ENCODE data around the gene ZDHHC8.
"Not testable (repeated sequence)": the region's sequence is repeated elsewhere in the genome, so short reads cannot be mapped to it uniquely, and the experiment has no call there.

The ZDHHC8 gene

DNA sequence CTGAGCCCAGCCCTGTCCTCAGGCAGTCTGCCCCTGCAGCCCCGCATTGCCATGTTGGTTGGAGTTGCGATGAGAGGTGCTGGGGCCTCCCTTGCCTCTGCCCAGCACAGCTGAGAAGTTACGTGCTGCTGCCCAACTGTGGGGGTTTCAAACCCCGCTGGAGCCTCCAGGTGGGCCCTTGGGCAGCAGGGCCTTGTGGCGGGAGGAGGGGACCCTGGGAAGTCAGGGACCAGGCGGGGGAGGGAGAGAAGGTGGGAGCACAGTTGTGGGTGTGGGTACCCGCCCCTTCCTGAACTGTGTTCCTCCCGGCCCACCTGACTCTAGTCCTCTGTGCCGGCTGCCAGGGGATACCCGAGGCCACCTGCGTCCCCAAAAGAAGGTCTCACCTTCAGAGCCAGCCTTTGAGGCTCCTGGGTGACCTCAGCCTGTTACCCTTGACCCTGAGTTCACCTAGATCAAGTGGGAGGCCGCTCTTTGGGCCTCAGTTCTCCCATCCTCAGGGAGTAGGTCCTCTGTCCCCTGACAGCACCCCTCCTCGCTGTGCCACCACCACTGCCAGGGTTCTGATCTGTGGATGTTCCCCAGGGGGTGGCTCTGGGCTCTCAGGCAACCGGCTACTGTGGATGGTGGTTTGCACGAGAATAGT is 26.9 kb downstream of the ZDHHC8 start:
- no peak for DNase-seq (ENCODE audit: low read depth in 2 of 2)

DNA sequence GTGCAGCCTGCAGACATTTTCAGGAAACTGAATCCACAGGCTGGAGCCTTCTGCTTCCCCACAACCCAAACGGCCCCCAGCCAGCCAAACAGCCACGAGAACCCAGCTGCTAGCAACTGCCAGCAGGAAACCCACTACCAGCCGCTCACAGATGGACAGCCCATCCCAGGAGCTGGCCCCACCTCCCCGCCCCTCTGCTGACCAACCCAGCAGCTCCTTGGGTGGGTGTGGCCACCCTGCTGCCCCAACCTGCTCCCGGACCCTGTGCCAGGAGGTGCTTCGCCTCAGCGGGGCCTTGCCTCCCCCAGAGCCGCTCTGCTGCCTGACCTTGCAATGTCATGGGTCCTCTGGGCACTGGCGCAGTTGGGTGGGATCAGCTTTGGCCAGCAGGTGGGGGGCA is 27.5 kb downstream of the ZDHHC8 start:
- no peak for DNase-seq (ENCODE audit: low read depth in 2 of 2)

DNA sequence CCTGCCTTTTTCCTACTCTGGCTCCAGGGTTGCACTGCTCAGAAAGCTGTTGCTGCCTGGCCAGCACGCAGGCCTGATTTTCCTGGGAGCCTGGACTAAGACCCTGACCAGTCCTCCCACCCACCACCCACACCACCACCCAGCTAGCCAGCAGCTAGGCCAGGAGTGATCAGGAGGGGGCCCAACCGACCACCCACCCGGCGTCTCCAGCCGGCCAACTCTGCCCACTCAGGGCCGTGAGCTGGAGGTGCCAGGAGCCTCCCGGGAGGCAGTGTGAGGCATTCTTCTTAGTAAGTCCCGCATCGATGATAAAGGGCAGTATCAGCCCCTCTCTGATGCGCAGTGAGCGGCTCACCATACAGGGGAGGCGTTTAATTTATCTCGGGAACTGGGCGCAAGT is 27.9 kb downstream of the ZDHHC8 start:
- DNase-seq (ENCODE audit: low read depth in 2 of 2), result not testable (repeated sequence)

DNA sequence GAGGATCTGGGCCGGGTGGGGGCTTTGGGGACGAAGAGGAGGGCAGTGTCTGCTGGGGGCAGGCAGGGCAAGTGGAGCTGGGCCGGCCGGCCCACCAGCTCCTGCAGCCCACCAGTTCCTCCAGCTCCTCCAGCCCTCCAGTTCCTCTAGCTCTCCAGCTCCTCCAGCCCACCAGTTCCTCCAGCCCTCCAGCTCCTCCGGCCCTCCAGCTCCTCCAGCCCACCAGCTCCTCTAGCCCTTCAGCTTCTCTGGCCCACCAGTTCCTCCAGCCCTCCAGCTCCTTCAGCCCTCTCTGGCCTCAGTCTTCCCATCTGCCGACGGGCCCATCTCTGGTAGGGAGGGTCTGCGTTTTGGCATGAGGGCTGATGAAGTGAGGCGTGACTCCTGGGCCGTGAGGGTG is 28.4 kb downstream of the ZDHHC8 start:
- DNase-seq (ENCODE audit: low read depth in 2 of 2), result no peak

DNA sequence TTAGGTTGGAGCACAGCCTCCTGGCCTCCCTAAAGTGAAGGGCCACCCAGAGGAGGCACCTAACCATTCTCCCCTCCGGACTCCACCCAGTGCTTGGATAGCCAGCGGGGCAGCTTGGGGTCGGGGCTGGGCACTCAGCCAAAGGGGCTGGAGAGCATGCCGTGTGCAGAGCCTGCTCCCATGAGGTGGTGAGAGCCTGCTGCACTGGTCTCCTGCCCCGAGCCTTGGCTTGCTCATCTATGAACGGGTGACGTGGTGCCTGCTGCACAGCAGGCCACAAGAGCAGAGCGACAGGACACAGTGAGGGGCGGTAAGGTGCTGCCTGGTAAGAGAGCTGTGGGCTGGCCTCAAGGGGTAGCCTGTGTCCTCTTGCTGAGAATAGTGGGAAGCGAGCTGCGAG is 33.3 kb downstream of the ZDHHC8 start:
- no peak for DNase-seq (ENCODE audit: low read depth in 2 of 2)

DNA sequence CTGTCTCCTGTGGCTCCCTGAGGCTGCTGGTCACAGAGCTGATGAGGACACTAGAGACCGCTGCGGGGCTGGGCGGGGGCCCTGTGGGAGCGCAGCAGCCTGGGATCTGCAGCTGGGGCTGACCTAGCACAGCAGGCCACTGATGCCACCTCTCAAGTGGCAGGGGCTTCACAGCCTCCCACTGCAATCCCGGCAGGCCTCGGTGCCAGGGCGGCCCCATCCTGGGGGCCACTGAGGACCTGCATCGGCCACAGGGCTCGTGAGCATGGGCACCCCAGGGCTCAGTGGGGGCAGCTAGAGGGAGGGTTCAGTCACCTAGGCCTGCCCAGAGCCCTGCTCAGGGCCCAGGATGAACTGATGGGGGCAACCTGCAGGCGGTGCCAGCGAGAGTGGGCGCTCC is 33.8 kb downstream of the ZDHHC8 start:
- DNase-seq (ENCODE audit: low read depth in 2 of 2), result no peak

DNA sequence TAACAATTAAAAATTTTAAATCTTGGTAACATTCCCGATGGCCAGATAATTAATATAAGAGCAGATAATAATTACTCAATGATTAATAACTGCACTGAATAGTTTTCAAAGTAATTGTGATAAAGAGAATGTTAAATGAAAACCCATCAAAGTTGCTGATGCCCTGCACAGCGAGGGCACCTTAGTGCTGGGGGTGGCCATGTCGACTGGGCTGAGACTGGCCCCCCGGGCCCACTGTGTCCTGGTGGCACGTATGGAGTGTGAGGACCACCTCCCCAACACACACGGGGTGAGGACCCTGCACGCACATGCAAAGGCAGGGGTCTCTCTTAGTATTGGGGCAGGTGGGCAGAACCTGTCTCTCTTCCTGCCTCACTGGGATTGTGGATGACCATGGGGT is 34.3 kb downstream of the ZDHHC8 start:
- DNase-seq (ENCODE audit: low read depth in 2 of 2), result no peak

DNA sequence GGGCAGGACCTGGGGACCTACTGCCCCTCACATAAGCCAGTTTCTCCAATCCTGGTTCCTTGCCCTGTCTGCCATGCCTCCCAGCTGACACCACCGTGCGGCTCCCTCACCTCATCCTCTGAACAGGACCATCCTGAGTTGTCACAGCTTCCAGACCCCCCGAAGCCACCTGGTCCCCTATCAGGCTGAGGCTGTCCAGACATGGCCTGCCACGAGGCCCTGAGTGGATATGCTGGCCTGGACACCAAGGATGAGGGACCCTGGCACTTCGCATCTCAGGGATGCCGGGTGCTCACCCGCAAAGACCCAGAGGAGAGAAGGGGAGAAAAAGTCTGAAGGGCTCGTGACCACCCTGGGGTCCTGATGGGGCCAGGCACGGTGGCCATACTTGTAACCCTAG is 35.1 kb downstream of the ZDHHC8 start:
- DNase-seq (ENCODE audit: low read depth in 2 of 2), result no peak

DNA sequence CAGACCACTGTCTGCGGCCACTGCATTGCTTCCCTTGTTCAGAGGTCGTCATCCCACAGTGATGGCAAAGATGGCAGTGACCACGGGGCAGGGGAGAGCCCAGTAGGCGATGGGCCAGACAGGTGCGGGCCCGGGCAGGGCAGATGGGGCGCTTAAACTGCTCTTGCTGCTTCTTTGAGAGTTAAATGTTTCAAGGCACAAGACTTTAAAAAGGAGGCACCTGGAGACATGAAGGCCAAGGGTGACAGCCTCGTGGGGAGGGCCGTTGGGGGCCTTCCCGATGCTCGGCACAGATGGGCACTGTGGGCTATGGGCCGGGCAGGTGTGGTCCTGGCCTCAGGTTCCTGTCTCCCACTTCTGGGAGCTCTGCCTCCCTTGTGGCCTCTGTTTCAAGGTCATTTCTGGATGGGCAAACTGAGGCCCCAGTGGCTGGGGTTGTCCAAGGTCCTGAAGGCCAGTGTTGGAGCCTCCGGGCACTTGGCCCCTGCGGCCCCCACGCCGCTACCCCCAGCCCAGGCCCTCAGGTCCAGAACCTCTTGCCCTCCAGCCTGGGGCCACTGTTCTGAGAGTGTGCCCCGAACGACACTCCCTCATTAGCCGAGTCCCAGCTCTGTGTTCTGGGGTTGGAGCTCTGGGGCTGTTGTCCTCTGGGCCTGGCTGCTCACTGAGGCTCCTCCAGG is 36.2 kb downstream of the ZDHHC8 start:
- DNase-seq (ENCODE audit: low read depth in 2 of 2), result no peak

DNA sequence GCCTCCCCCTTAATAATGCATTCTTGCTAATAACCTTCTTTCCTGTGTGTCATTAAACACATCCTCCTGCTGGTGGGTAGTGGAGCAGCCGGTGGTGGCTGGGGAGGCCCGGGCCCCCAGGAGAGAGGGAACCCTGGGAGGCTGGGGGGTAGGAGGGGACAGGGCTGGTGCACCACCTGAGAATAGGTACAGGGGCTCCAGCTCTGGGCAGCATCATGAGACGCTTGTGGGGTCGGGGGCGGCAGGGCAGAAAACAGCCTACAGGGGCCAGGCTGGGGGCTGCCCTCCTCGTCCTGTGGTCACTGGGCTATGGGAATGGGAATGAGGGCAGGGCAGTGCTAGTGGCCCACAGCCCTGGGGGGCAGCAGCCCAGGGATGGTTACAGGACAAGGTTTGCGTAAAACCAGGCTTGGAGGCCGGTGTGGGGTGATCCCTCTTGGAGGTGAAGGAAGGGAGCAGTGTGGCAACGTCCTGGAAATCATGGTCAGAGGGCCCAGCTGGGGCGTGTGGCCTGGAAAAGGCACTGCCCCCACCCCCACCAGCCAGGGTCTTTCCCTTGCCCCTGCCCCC is 37.7 kb downstream of the ZDHHC8 start:
- no peak for DNase-seq (ENCODE audit: low read depth in 2 of 2)

DNA sequence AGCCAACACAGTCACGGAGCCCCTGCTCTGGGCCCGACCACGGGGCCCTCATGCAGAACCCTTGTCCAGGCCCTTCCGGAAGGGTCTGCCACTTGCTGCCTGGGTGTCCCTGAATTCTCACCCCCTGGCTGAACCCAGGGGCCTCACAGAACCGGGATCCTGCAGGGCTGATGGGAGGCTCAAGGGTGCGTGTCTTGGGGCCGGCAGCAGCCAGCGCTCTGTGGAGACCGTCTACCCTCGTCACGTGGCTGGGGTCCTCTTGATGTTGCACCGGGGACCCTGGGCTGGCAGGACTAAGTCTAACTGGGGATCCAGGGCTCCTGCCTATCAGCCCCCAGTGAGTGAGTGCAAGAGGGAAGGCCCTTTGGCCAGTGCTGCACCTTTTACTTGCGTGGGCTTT is 38.6 kb downstream of the ZDHHC8 start:
- no peak for DNase-seq (ENCODE audit: low read depth in 2 of 2)

DNA sequence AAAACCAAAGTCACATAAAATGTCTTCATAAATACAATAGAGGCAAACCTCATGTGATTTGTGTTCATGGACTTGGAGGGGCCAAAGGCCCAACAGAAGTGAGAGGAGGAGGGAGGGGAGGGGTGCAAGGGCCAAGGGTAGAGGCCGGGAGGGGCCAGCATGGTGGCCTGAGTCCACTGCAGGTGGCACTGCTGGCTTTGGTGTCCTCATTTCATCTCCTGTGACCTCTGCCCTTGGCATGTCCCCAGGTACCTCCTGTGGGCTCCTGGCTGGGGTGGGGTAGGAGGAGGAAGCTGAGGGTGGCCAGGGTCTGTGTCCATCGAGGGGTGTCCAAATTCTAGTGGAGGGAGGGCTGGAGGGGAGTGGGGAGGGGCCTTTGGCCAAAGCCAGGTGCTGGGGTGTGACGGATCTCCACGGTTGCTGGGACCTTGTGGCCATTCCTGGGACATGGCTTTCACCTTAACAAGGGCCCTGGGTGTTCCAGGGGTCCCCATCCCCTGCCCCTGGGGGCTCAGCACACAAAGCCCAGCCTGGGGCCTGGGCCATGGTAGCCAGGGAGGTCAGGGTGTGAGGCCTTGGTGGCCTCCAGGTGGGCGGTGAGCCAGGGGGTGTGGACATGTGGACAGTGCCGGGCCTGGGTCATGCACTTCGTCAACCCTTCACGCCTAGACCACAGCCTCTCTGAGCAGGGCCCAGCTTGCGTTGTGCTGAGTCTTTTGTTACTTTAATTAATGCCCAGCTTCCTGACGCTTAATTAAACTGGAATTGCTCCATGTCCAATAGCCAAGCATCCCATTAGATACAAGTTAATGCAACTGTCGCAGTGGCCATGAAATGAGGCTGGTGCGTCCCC is 39.9 kb downstream of the ZDHHC8 start:
- no peak for DNase-seq (ENCODE audit: low read depth in 2 of 2)

DNA sequence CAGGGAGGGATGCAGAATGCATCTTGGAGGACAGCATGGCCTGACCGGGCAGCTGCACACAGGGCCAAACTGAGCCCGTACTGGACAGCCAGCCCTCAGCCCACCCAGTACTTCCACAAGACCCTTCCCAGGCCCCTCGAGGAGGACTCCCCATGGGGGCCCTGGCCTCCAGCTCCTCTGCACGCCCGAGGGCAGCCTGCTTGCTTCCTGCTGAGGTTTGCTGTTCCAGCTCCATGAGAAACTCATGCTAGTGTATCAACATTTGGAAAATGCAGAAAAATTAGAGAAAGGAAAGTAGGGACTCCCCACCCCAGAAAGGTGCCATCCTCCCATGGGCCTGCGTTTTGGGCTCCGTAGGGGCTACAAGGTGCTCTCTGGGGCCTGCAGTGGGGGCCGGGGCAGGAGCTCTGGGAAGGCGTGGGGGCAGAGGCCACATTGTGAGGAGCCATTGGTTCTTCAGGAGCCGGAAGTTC is 40.6 kb downstream of the ZDHHC8 start:
- no peak for DNase-seq (ENCODE audit: low read depth in 2 of 2)

DNA sequence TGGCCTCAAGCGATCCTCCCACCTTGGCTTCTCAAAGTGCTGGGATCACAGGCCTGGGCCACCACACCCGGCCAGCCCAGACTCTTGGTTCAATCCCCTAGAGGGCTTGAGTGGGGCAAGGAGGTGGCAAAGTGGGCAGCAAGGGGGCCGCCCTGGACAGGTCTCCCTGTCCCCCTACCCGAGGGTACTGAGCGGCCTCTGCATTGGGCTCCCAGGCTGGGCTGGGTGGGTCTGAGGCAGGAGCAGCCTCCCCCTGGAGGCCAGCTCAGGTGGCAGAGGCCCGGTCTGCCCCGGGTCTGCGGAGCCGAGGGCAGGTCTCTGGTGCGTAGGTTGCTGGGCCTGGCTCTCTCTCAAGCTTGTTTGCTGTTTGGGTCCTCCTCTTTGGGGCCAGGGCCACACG is 41.6 kb downstream of the ZDHHC8 start:
- no peak for DNase-seq (ENCODE audit: low read depth in 2 of 2)

DNA sequence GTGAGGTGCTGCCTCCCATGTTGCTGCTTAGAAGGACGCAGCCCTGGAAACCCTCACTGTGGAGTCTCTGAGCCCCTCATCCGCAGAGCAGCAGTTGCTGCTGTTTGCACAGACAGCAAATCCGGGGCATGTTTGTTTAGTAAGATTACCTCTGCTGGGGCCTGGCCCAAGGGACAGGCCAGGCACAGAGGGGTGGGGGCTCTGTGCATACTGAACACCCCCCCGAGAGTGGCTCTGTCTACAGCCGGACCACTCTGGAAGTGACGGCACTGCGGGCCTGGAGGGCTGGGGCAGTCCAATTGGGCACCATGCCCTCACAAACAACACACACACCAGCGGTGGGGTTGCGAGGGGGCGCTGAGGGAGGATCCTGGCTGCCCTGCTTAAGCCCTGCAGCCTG is 42.2 kb downstream of the ZDHHC8 start:
- DNase-seq (ENCODE audit: low read depth in 2 of 2), result no peak

DNA sequence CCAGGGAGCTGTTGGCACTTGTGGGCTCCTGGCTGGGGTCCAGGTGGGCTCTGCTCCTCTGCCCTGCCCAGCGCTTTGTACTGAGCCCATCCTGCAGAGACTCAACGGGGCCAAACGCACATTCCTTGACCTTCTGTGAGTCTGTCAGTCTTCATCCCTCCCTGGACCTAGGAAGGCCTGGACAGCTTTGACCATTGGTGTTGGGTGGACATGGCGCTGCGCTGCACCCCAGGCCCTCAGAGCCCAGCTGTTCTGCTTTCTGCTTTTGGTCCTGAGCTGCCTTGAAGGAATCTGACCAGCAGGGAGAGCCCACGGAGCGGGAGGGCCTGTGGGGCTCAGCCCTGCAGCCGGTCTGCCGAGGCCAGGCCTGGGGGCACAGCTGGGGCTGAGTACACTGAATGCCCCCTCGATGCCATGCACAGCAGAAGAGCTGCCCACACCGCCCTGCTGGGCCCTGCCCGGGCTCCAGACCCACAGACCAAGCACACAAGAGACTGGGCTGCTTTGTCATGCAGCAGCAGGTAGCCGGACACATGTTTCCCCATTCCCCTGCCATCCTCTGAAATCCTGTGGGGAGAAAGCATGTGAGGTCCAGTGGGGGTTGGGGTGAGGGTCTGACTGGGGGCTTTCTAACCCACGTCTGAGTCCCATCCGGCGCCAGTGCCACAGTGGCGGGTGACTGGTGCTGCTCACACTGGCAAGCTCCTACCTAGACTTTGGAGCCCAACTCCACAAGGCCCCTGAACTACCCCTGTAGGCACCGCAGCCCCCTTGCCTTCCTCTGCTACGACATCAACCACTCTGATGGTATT is 43.4 kb downstream of the ZDHHC8 start:
- no peak for DNase-seq (ENCODE audit: low read depth in 2 of 2)

DNA sequence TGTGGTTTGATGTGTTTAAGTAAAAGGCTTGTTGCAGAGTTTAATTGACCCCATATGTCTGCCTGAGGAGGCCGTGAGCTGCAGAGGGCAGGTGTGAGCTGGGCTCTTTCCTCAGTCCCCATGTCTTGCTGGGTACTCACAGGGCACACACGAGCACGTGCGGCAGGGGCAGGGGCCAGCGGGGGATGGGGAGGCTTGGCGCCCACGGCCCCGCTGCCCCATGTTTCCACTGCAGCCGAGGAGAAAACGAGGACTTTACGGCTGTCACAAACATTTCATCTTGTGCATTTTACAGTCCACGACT is 43.9 kb downstream of the ZDHHC8 start:
- DNase-seq (ENCODE audit: low read depth in 2 of 2), result no peak

DNA sequence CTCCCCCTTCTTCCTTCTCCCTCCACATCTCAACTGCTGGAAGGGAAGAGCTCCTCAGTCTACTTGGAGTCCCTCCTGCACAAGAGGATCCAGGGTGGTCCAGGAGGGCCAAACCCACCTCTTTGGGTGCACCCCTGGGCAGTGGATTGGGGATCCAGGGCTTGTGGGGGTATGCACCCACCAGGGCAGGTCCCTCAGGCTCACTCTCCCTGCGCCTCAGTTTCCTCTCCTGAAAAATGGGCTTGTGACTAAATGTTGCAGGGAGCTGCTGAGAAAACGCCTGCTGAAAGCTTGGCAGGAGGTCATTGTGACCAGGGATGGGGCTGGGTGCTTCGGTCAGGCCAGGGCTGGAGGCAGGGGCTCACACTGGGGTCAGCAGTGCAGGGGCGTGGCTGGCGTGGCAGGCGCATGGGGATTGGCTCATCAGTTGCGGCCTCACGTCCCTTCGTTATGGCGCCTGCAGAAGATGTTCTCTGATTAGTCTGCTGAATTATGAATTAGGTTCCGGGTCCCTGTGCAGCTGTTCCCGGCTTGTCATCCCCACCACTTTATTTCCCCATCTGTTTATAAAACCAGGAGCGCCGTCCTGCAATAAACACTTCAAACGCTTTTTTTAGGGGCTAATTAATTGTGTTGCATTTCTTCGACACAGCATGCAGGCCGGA is 44.9 kb downstream of the ZDHHC8 start:
- no peak for DNase-seq (ENCODE audit: low read depth in 2 of 2)

DNA sequence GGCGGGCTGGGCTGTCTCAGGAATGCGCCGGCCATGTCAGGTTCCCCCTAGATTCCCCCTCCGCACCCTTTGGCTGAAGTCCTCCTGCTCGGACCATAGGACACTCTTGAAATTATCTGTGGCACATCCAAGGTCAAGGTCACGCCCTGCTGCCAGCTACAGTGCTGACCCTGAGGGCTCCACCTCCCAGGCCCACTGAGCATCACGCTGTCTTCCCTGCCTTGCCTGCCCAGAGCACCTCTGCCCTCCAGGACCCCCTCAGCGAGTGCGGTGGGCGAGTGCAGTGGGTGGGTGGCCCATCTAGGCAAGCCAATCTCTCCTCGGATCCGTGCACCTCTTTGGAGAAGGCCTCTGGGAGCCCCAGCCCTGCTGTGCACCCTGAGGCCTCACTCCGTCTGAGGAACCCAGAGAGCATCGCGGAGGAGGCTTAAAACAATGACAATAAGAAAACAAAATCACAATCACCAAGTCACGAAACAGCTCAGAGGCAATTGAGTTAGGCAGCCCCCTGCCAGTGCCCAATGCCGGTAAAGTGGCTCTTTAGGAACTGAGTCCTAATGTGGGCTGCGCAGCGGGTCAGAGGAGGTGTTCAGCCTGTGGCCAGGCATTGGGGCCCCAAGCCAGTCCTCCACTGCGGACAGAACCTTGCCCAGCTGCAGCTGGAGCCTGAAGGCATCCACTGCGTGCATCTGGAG is 45.8 kb downstream of the ZDHHC8 start:
- DNase-seq (ENCODE audit: low read depth in 2 of 2), result no peak

DNA sequence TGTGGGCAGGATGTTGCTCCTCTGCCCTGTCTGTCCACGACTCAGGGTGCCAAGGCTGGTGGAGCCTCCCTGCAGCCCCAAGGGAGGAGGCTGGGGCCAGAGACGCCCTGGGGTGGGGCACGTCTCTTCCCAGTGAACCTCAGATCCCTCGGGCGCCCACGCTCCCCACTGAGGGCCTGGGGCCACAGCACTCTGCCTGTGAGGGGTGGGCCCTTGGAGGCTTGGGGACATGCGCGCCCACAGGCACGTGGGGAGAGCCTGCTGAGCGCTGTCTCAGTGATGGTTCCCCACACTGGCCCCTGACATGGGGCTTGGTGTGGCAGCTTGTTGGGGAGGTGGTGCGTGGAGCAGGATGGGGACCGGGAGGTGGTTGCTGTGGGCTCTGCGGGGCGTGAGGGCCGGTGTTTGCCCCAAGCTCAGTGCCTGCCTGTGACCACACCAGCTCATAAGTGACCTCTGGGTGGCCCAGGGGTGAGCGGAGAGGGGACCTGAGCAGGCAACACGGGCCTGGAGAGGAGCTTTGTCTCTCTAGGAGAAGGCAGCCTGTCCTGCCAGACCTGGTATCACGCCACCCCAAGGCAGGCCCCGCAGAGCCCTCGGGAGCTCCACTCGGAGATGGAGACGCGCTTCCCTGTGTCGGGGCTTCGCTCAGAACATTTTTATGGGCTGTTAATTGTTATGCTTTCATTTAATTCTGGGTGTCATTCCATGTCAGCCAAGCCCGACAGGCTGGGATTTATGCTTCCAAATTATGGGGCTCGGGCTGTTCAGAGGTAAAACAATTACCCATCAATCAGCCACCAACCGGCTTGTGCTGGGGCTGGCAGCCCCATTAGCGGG is 46.7 kb downstream of the ZDHHC8 start:
- DNase-seq (ENCODE audit: low read depth in 2 of 2), result no peak

Measured in activated CD8-positive, alpha-beta memory T cell treated with anti-CD3 and anti-CD28 coated beads for 4 hours (primary cell).